NB4 (cell line): ENCODE data around the gene DENND4A.

ENCODE experiments used
- DNase-seq: peaks from one replicate; pipeline ENCODE4 v3.0.0; 2010; ENCODE audit warnings: low read depth
- H3K4me3 ChIP-seq: one replicate; pipeline ENCODE4 v1.5.1; 2011; ENCODE audit warnings: mild to moderate bottlenecking, low read depth, low read length, moderate library complexity
- MYC ChIP-seq: IDR thresholded peaks from 2 replicates; pipeline ENCODE4 v1.6.1; 2011; ENCODE audit warnings: low read depth, low read length
- POLR2A ChIP-seq: IDR thresholded peaks from 2 replicates; pipeline ENCODE4 v1.6.1; 2011; ENCODE audit warnings: mild to moderate bottlenecking; ENCODE audit not compliant: insufficient read length; ENCODE audit errors: extremely low read depth
- TF ChIP-seq, protein P1 (sequence below): IDR thresholded peaks from one replicate; pipeline ENCODE4 v1.5.1; 2012; ENCODE audit warnings: low read depth, low read length
- TF ChIP-seq, protein P2 (sequence below): IDR thresholded peaks from 2 replicates; pipeline ENCODE4 v1.6.1; 2011; ENCODE audit warnings: low read depth, low read length

DENND4A gene

DNA sequence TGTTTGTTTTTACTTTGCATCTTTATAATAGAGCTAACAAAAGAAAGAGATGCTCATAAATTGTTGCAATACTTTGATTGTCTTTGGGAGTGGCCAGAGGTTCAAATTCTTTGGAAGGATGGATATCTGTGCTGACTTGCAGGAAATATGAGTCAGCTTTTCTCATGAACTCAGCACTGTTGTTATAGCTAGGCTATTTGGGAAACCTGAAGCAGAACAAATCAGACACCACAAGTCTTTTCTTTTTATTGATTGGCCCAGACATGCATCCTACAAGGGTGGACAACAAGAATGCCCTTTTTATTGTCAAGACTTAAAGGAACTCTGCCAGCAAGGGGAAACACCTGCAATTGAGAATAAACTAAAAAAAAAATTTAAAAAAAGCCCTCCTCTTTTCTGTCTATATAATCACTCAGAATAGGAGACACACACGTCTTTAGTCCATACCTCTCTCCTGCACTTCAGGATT is 4.6 kb upstream of the DENND4A start:
- peak; percentile 42 for DNase-seq
- TF ChIP-seq MYC, result peak; percentile 14; the same call in 1 of the 2 replicates
- TF ChIP-seq, protein P1, sequence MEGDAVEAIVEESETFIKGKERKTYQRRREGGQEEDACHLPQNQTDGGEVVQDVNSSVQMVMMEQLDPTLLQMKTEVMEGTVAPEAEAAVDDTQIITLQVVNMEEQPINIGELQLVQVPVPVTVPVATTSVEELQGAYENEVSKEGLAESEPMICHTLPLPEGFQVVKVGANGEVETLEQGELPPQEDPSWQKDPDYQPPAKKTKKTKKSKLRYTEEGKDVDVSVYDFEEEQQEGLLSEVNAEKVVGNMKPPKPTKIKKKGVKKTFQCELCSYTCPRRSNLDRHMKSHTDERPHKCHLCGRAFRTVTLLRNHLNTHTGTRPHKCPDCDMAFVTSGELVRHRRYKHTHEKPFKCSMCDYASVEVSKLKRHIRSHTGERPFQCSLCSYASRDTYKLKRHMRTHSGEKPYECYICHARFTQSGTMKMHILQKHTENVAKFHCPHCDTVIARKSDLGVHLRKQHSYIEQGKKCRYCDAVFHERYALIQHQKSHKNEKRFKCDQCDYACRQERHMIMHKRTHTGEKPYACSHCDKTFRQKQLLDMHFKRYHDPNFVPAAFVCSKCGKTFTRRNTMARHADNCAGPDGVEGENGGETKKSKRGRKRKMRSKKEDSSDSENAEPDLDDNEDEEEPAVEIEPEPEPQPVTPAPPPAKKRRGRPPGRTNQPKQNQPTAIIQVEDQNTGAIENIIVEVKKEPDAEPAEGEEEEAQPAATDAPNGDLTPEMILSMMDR, result no peak
- H3K4me3 ChIP-seq, result no peak overlapping the region

DNA sequence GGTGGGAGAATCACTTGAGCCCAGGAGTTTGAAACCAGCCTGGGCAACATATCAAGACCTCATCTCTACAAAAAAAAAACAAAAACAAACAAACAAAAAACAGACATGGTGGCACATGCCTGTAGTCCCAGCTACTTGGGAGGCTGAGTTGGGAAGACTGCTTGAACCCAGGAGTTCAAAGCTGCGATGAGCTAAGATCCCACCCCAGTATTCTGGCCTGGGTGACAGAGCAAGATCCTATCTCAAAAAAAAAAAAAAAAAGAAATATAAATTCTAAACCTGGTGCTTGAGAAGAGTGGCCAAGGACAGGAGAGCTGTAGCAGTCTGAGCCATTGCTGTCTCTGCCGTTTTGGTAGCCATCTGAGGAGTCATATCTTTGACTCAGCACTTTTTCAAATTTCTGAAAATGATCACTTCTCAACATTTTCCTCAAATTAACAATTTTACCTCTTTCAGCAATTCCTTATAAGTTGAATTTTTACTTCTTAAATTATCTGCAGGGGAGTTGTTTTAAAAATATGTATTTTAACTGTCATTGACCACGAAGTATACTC is 3.6 kb upstream of the DENND4A start:
- no peak for DNase-seq
- H3K4me3 ChIP-seq, result no peak overlapping the region
- TF ChIP-seq POLR2A, result no peak
- TF ChIP-seq MYC, result no peak
- TF ChIP-seq, protein P1, result no peak
- TF ChIP-seq, protein P2, sequence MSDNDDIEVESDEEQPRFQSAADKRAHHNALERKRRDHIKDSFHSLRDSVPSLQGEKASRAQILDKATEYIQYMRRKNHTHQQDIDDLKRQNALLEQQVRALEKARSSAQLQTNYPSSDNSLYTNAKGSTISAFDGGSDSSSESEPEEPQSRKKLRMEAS, result no peak

DNA sequence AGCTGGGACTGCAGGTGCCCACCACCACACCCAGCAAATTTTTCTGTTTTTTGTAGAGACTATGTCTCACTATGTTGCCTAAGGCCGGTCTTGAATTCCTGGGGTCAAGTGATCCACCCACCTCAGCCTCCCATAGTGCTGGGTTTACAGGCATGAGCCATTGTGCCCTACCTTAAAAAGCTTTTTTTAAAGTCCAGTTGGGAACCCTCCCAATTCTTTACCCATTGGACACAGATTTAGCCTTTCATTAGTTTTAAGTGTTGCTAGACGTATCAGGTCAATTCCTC is 1.7 kb upstream of the DENND4A start:
- no peak overlapping the region for H3K4me3 ChIP-seq
- no peak for DNase-seq
- TF ChIP-seq, protein P1, result no peak
- no peak for TF ChIP-seq MYC
- TF ChIP-seq, protein P2, result no peak
- no peak for TF ChIP-seq POLR2A

DNA sequence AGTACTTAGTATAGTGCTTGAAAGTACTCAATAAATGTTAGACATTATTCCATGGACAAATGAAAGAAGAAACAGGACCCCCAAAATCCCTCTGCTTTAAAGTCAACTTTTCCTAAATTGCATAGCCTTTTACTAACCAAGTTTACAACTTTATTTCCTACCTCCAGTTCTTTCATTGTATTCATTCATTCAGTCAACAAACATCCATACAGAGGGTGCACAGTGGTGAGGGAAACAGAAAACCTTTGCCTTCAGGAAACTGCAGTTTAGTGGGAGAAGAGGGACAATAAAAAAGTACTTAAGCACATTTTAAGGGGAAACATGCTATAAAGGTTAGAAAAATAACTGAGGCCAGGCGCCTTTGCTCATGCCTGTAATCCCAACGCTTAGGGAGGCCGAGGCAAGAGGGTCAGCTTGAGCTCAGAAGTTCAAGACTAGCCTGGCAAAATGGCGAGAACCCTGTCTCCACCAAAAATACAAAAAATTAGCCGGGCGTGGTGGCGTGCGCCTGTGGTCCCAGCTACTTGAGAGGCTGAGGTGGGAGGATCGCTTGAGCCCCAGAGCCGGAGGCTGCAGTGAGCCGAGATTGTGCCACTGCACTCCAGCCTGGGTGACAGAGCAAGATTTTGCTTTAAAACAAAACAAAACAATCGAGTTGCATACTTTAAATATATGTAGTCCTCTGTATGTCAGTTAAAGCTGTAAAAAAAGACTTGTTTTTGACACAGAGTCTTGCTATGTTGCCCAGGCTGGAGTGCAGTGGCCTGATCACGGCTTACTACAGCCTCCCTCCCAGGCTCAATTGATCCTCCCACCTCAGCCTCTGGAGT is 1.1 kb upstream of the DENND4A start:
- DNase-seq, result no peak
- TF ChIP-seq, protein P2, result no peak
- TF ChIP-seq POLR2A (no peak), MYC (no peak)
- TF ChIP-seq, protein P1, result no peak
- peak overlapping the region; percentile 89 for H3K4me3 ChIP-seq

DNA sequence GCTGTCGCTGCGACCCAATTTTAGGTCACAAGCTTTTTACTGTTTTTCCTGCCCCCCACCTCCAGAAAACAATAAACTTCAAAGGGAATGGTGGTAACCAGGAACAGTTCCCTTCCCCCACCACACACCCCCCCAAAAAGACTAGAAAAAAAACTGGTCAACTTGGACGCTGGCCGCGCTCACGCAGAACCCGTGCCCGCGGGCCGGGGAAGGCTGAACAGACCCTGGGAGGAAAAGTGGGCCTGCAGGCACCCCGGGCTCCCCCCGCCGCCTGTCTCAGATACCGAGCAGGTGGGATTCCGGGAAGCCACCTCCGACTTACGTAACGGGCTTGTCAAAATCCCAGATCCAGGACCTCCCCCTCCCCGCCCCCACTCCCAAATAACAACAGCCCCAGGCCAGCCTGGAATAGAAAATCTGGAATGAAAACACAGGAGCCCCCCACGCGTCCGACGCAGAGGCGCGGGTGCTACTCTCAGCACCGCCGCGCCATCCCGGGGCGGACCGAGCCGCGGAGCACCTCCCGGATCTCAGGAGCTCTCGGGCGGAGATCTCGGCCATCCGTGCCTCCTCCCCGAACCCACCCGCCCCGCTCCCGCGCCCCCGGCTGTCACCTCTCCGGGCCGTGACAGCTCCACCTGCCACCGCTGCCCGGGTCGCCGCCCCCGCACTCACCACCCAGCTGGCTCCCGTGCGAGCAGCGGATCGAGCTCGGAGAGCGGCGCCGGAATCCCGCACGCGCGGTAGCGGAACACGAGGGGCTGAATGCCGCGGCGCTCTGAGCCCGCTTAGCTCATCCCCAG is 557 bp downstream of the DENND4A start:
- DNase-seq, result no peak
- peak overlapping the region; percentile 79 for H3K4me3 ChIP-seq
- TF ChIP-seq MYC (no peak; the same call in 1 of the 2 replicates), POLR2A (no peak)
- TF ChIP-seq, protein P2, result no peak
- TF ChIP-seq, protein P1, result no peak
